HG03060 (cell line): ENCODE measurements around the gene KANSL1.

Experiments used
- ATAC-seq: cut with Tn5 transposase; IDR thresholded peaks from one replicate; pipeline ENCODE4 v1.9.1; 2021; ENCODE audit warnings: low read depth, moderate number of reproducible peaks; ENCODE audit not compliant: unreplicated experiment

KANSL1 gene

DNA sequence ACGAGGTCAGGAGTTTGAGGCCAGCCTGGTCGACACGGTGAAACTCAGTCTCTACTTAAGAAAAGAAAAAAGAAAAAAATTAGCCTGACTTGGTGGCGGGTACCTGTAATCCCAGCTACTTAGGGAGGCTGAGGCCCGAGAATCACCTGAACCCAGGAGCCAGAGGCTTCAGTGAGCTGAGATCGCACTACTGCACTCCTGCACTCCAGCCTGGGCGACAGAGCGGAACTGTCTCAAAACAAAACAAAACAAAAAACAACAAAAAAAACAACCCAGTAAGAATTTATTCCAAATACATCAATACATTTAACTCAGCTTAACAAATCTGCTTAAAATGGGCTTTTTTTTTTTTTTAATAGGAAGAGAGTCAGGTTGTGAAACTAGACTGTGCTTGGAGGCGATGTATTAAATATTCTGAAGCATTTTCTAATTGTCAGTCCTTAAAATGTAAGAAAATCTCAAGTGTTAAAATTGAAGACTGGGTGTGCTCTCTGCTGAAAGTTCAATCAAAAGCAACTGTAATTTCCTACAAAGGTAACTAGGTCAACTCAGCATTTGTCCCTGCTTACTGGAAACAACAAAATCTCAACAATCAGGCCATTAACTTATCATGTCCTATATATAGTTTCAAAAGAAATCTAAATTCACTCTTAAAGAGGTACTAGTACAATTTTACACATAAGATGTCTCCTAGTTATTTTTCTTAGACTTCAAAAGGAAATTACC, 23.2 kb downstream of the KANSL1 start:
- no peak for ATAC-seq

DNA sequence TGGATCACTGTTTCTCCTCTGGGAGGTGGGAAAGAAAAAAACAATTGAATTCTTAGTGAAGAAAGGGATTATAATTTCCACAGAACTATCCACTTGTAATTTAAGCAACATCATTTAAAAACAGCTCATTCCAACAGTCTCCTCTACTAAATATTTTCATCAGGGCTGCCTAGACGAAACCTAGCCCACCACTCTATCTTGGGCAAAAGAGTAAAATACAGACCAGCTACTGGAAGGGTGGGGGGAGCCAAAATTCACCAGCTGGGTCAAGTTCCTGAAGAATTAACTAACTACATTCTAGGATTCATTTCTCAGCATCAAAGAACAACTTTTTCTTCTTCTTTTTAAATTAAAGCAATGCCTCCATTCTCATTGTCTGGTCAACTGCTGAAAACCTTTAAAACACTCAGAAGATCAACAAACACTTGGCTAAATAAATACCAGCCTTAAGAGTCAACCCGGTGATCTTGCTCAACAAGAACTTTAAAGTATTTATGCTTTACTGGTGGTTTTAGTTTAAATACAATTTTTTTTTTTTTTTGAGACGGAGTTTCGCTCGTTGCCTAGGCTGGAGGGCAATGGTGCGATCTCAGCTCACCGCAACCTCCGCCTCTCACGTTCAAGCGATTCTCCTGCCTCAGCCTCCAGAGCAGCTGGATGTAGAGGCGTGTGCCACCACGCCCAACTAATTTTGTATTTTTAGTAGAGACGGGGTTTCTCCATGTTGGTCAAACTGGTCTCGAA, 25.2 kb downstream of the KANSL1 start:
- no peak for ATAC-seq

DNA sequence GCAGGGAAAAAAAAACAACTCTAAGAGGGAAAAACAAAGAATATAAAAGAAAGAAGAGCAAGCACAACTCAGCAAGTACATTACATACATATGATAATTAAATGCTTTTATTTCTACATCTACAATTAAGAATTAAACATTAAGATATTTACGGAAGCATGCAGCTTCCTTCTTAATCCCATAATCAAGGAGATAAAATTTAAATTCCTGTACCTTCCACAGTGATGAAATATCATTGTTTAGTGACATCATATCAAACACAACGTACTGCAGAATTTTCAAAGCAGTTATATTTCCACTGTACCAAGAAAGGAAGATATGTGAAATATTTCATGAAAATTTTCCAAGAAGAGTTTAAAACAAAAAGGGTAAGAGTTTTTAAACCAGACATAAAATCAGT, 26.0 kb downstream of the KANSL1 start:
- no peak for ATAC-seq

DNA sequence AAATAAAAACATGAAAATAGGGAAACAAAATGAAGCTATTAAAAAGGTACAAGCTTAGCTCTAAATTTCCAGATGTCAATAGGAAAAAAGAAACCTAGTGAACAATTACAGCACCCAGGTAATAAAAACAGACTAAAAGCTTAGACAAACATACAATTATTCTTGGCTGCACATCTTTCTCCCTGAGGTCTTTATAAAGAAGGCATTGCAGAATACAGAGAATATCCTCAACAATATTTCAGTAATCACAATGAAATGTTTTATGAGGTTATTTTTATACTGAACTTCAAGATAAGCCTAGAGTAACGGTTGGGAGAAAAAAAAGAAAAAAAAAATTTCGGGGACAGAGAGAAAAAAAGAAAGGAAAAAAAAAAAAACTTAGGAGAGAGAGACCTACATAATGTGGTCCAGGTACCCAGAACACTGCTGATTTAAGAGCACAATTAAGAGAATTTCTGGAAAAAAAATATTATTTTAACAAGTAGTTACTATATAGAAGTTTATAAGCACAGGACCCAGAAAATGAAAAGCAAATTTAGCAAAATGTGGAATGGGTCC, 26.5 kb downstream of the KANSL1 start:
- ATAC-seq = no peak

DNA sequence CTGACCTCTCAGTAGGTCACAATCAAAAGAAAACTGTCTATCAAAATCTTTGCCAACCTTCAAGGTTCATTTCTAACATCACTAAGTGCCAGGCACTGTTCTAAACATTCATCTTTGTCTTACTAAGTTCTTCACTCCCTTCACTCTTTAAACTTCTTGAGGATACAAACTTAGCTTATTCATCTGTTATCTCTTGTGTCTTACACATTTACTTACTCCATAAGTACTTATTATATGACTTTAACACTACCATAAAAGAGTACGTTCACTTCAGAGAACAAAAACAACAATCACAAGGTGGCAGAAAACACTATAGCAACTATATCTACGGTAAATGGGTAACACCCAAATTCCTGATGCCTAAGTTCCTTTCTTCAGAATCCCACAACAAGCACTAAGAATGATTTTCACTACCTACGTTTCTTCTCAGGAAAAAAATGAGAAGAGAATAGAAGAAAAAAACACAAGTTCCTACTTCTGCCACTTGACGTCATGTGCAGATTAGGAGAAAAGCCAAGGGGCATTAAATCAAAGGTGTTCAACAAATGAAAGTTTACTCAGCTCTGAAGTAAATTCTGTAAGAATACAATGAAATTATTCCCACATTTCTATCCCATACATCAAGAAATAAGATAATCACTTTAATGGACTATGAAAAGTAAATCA, 29.2 kb downstream of the KANSL1 start:
- ATAC-seq = no peak

DNA sequence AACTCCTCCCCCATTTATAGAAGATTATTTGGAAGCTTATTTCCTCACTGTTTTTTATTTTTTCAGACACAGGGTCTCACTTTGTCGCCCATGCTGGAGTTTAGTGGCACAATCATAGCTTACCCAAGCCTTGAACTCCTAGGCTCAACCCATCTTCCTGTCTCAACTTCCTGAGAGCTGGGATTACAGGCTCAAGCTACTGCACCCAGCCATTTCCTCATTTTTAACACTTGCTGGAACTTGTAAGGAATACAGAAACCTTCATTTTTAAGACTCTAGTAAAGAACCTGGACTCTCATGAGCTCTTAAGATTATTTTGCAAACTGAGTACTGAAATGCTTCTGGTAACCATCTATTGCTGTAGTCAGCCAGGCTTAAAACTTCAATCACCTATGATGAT, 29.9 kb downstream of the KANSL1 start:
- no peak for ATAC-seq

DNA sequence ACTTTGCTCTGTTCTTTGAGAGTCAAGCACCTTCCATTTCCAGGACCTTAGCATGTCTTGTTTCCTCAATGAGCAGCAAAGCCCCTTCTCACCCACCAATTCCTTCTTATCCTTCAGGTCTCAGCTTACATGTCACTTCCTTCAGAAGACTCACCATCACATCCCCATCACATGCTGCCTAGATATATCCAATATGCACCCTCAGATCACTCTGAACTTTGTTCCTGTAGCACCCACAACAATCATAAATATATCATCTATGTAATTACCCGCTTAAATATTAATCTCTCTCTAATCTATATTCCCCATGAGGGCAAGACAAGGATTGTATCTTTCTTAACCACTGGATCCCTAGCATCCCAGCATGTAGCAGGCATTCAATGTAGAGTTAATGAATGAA, 30.4 kb downstream of the KANSL1 start:
- no peak for ATAC-seq

DNA sequence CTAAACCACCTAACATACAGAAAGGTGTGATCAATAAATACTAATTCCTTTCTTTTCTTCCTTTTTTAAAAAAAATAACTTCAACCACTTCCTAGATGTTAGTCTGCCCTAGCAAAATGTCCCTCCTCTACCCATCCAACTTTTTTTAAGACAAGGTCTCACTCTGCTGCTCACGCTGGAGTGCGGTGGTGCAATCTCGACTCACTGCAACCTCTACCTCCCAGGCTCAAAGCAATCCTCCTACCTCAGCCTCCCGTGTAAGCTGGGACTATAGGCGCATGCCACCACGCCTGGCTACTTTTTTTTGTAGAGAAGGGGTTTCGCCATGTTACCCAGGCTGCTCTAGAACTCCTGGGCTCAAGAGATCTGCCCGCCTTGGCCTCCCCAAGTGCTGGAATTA, 33.1 kb downstream of the KANSL1 start:
- no peak for ATAC-seq

DNA sequence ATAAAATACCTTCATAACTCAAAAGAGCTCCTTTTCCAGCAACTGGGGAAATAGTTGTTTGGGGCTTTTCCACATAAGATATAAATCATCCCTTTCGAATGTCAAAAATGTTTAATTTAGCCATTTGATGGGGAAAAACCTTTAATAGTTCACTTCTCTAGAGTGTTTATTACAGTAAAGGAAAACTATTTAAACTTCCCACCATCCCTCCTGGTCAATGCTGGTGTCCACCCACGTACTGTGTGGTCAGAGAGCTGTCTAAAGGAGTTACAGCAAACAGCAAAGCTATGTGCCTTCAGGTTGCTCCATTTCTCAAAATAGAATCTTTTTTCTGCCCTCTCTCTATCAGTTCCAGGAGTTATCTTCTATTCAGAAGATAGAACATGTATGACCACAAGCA, 33.5 kb downstream of the KANSL1 start:
- ATAC-seq = no peak

DNA sequence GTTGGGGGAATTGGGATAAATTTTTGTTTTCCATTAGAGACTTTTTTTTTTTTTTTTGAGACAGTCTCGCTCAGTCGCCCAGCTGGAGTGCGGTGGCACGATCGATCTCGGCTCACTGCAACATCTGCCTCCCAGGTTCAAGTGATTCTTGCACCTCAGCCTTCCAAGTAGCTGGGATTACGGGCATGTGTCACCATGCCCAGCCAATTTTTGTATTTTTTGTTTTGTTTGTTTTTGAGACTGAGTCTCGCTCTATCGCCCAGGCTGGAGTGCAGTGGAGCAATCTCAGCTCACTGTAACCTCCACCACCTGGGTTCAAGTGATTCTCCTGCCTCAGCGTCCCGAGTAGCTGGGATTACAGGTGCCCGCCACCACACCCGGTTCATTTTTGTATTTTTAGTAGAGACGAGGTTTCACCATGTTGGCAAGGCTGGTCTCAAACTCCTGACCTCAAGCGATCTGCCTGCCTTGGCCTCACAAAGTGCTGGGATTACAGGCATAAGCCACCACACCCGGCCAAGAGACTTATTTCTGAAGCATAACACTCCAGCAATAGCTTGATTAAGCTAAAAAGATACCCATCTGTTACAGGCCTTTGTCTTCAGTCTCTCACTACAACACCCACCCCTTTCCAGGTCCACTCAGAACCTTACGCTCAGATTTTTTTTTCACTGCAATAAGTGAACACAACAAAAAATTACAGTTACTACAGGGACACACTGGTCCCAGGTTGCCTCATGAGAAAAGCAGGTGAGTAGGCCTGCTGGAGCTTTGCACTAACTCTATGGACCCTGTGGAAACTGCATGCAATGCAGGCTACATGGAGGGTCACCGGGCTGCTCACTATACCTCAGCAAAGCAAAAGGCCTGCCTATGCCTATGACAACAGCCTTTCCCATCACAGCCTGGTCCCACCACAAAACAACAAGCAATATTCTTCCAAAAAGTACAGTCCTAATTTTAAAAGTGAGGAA, 34.6 kb downstream of the KANSL1 start:
- ATAC-seq = no peak

DNA sequence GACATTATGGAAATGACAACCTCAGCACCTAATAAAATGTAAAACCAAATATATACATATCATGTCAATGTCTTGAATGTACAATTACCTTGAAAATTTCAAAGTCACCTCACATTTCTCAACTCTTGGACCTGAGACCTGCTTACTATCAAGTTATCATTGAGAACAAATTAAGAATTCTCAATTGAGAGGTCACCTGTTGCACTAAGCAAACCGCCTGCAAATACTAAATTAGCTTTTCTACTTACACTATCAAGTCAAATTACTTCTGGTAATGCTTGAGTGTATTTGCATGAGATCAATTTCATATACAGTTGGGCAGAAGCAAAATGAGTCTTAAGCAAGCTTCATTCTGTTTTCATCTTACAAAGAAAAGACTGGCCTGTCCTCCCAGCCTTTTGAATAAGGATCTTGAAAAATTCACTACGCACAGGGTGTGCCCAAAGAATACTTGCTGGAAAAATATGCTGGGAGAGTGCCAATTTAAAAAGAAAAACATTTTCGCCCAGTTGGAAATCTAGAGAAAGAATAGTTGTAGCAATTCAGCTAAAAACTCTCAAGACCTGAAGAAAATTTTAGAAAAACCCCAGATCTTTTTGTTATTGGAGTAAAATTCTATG, 35.7 kb downstream of the KANSL1 start:
- ATAC-seq = no peak

DNA sequence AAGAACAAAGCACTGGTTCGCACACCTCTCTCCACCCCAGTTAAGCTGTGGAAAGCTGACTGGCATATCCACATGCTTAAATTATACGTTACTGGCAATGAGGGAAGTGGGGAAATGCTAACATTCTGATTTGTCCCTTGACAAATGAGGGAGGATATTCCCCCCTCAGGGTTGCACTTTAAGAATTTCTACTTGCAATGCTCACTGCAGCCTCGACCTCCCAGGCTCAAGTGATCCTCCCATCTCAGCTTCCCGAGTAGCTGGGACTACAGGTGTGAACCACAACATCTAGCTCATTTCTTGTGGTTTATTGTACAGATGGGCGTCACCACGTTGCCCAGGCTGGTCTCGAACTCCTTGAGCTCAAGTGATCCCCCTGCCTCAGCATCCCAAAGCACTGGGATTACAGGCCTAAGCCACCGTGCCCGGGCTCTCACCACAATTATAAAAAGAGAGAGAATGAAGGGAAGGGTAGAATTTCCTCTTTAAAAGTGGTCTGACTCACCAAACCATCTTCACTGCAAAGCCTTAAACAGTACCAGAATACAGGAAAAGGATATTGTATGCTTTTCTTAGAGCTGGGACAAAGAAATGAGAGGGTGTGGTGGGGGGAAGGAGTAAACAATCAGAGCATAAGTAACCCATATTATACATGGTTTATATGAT, 38.9 kb downstream of the KANSL1 start:
- ATAC-seq = no peak

DNA sequence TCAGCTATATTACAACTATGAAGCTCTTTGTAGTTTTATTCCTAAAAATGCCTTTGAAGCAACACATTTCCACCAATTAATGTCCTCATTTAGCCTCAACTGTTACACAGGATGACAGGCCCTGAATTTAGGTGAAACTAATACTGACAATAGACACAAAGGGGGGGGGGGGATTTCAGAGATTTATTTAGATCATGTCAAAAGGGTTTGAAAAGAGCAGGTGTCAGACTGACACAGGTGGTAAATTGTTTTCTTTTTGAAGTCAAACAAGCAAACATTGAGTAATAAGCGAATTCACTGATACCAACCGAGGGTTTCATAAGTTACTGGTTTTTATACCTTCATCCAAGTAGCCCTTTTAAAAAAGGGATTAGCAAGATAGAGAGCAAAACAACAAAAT, 40.8 kb downstream of the KANSL1 start:
- no peak for ATAC-seq

DNA sequence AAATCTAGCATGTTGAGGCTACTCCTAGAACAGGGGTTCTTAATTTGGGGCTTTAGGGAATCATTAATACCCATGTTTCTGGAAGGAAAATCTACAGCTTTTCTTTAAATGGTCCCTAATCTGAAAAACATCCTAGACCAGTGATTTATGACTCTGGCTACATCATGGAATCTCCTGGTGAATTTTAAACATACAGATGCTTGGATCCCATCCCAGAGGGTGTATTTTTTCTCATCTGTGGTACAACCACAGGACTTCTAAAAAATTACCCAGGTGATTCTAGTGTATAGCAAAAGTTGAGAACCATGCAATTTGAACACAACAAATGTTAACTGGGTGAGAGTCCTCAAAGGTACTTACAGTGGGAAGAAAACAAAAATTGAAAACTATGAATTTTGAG, 41.5 kb downstream of the KANSL1 start:
- no peak for ATAC-seq

DNA sequence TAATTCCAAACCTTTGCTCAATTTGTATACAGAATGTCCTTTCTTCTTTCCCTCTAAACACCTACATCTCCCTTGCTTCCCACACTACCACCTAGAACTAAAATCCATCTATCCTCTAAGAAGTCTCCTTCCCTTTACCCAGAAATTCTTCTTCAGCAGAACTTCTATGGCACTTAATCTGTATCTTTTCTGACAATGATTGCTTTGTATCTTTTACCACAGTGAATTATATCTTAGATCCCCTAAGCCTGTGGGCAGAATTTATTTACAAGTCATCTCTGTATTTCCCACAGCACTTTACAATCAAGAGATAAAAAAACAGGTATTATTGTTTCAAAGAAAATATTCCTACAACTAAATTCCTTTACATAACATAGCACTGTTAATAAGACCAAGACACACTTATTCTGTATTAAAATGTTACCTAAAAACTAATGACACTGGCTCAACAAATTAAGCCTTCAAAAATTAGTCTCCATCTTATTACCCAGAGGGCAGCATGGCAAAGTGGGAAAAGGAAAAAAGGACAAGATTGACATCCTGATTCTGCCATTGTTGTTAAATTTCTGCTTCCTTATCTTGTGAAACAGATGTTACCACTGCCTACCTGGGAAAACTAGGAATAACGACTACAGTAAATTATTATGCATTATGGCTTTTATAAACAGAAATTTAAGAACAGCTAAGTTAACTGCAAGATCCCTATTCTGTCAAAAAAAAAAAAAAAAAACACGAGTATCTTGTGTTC, 42.8 kb downstream of the KANSL1 start:
- no peak for ATAC-seq

DNA sequence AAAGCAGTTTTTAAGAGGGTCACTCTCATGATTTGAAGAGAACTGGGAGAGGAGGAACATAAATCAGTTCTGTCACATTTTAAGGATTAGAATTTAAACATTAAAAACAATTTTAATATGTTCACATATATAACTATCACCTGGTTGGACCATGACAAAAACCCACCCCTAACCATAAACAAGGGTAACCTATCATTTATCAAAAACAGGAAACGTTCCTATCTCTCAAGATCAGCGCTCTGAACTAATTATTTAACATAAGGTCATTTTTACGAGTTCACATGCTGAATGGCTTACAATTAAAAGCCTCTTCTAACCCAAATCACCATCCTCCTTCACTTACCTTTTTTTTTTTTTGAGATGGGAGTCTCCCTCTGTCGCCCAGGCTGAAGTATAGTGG, 45.0 kb downstream of the KANSL1 start:
- no peak for ATAC-seq

DNA sequence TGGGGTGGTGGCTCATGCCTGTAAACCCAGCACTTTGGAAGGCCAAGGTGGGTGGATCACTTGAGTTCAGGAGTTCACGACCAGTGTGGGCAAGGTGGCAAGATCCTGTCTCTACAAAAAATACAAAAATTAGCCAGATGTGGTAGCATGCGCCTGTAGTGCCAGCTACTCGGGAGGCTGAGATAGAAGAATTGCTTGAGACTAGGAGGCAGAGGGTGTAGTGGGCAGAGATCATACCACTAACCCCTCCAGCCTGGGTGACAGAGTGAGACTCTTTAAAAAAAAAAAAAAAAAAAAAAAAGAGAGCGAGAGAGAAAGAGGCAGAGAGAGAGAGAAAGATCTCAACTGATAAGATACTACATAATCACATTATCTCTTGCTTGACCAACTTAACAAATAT, 45.9 kb downstream of the KANSL1 start:
- no peak for ATAC-seq

DNA sequence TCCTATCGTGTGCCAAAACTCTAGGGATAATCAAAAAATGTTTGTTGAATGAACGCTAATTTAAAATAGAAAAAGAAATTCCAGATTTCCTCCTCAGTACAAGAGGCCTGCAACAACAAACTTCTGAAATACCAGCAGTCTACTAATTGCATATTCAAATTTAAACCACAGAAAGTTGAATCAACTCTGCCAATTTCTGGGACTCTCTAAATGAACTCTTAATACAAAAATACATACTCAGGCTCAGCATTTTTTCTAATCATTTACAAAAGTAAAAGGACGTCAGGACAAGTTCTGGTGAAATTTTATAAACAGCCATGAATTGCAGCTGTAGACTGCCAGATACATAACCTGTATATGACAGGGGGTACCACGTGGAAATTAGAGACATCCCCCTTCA, 49.0 kb downstream of the KANSL1 start:
- ATAC-seq = no peak

DNA sequence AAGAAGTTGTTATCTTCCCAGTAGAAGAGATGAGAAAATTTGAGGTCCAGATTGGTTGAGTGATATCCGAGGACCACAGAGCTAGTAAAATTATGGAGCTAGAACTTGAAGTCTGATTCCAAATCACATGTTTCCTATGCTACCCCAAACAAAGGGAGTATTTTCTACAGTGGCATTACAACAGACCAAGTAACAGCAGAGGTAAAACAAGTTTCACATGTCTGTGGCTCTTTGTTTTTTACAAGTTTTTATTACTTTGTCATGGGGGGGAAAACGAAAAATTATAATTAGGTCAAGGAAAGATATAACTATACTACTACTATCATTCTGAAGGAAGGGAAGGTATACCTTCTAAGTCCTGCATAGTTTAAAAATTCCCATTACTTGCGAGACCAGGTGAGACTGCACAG, 49.4 kb downstream of the KANSL1 start:
- no peak for ATAC-seq
